Measurements from ENCODE around the gene MAN2B1. TPM values are rescaled to one million over a fixed set of nuclear protein-coding genes. Genes with fewer than 3 reads are reported as not detected.

Gene MAN2B1
- total and polyA plus RNA-seq, 2 of the 13 experiments (the other 11 are each of a cell fraction or from before 2014, with no cell fraction given): 23.6 to 23.8 TPM

- TF ChIP-seq MXD3 (CRISPR knock-in tag; IDR thresholded peaks at IDR 0.05): no peak
- no peak for TF ChIP-seq MAF1 (CRISPR knock-in tag; IDR thresholded peaks at IDR 0.05; ENCODE audit: borderline replicate concordance)
- no peak for TF ChIP-seq ZNF546 (CRISPR knock-in tag; conservative IDR thresholded peaks at IDR 0.05)
- TF ChIP-seq, protein P1, sequence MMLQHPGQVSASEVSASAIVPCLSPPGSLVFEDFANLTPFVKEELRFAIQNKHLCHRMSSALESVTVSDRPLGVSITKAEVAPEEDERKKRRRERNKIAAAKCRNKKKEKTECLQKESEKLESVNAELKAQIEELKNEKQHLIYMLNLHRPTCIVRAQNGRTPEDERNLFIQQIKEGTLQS (CRISPR knock-in tag; IDR thresholded peaks at IDR 0.05): no peak
- TF ChIP-seq GATAD2A (CRISPR knock-in tag; IDR thresholded peaks at IDR 0.05): peak; percentile 36; the same call in 1 of the 2 replicates
- TF ChIP-seq ESRRA (CRISPR knock-in tag; IDR thresholded peaks at IDR 0.05; ENCODE audit: low read depth): 0 out of 2 replicates have a peak, but pooled peaks have one; percentile 38
- TF ChIP-seq ZBTB38 (CRISPR knock-in tag; IDR thresholded peaks at IDR 0.05): peak; percentile 98
- no peak for TF ChIP-seq HMGA1 (CRISPR knock-in tag; conservative IDR thresholded peaks at IDR 0.05)
- no peak for TF ChIP-seq SIX4 (CRISPR knock-in tag; IDR thresholded peaks at IDR 0.05)
- TF ChIP-seq RFX5 (IDR thresholded peaks at IDR 0.05; ENCODE audit: low read depth, low read length): no peak
- TF ChIP-seq TAF1 (CRISPR knock-in tag; IDR thresholded peaks at IDR 0.05): no peak
- TF ChIP-seq PBX3 (CRISPR knock-in tag; IDR thresholded peaks at IDR 0.05; ENCODE audit: borderline replicate concordance): no peak
- no peak for TF ChIP-seq POGZ (CRISPR knock-in tag; IDR thresholded peaks at IDR 0.05)
- no peak for TF ChIP-seq MTF2 (CRISPR knock-in tag; IDR thresholded peaks at IDR 0.05; ENCODE audit: borderline replicate concordance)
- TF ChIP-seq, protein P2, sequence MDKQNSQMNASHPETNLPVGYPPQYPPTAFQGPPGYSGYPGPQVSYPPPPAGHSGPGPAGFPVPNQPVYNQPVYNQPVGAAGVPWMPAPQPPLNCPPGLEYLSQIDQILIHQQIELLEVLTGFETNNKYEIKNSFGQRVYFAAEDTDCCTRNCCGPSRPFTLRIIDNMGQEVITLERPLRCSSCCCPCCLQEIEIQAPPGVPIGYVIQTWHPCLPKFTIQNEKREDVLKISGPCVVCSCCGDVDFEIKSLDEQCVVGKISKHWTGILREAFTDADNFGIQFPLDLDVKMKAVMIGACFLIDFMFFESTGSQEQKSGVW (CRISPR knock-in tag; IDR thresholded peaks at IDR 0.05; ENCODE audit: borderline replicate concordance): no peak
- no peak for TF ChIP-seq BCL6 (CRISPR knock-in tag; IDR thresholded peaks at IDR 0.05)
- TF ChIP-seq ZFP36L2 (CRISPR knock-in tag; IDR thresholded peaks at IDR 0.05): no peak
- no peak for TF ChIP-seq ZNF780A (CRISPR knock-in tag; IDR thresholded peaks at IDR 0.05)
- TF ChIP-seq, protein P3, sequence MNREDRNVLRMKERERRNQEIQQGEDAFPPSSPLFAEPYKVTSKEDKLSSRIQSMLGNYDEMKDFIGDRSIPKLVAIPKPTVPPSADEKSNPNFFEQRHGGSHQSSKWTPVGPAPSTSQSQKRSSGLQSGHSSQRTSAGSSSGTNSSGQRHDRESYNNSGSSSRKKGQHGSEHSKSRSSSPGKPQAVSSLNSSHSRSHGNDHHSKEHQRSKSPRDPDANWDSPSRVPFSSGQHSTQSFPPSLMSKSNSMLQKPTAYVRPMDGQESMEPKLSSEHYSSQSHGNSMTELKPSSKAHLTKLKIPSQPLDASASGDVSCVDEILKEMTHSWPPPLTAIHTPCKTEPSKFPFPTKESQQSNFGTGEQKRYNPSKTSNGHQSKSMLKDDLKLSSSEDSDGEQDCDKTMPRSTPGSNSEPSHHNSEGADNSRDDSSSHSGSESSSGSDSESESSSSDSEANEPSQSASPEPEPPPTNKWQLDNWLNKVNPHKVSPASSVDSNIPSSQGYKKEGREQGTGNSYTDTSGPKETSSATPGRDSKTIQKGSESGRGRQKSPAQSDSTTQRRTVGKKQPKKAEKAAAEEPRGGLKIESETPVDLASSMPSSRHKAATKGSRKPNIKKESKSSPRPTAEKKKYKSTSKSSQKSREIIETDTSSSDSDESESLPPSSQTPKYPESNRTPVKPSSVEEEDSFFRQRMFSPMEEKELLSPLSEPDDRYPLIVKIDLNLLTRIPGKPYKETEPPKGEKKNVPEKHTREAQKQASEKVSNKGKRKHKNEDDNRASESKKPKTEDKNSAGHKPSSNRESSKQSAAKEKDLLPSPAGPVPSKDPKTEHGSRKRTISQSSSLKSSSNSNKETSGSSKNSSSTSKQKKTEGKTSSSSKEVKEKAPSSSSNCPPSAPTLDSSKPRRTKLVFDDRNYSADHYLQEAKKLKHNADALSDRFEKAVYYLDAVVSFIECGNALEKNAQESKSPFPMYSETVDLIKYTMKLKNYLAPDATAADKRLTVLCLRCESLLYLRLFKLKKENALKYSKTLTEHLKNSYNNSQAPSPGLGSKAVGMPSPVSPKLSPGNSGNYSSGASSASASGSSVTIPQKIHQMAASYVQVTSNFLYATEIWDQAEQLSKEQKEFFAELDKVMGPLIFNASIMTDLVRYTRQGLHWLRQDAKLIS (CRISPR knock-in tag; IDR thresholded peaks at IDR 0.05): no peak
- TF ChIP-seq, protein P4, sequence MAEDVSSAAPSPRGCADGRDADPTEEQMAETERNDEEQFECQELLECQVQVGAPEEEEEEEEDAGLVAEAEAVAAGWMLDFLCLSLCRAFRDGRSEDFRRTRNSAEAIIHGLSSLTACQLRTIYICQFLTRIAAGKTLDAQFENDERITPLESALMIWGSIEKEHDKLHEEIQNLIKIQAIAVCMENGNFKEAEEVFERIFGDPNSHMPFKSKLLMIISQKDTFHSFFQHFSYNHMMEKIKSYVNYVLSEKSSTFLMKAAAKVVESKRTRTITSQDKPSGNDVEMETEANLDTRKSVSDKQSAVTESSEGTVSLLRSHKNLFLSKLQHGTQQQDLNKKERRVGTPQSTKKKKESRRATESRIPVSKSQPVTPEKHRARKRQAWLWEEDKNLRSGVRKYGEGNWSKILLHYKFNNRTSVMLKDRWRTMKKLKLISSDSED (CRISPR knock-in tag; IDR thresholded peaks at IDR 0.05): no peak
- TF ChIP-seq ATF2 (CRISPR knock-in tag; IDR thresholded peaks at IDR 0.05): 0 out of 2 replicates have a peak, but pooled peaks have one; percentile 12
Observed at GRCh38 chr19:12639901-12640613, 26.5 kb downstream of the MAN2B1 start (continued).

All from HepG2 (cell line).